ENCODE data around the gene PLA2G4F.

Gene PLA2G4F

DNA sequence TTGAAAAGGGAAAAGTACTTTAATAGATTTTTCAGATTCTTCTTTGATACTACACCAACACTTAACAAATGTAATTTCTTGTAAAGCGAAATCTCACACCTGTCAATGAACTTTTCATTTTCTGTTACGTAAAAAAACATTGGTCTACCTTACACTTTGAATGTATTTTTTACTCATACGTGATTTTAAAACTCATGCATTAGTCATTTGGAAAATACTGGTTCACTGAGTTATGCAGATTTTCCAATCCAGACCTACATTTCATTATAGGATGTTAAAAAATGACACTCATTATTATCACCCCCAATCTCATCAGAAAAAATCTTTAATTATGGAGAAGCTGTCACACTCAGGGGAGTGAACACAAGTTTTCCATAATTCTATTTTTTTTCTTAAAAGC lies 36.9 kb upstream of the PLA2G4F start:
- no peak overlapping the region for H3K4me3 ChIP-seq (replicated peaks; ENCODE audit: low read depth, low read length)
- TF ChIP-seq, protein P1, sequence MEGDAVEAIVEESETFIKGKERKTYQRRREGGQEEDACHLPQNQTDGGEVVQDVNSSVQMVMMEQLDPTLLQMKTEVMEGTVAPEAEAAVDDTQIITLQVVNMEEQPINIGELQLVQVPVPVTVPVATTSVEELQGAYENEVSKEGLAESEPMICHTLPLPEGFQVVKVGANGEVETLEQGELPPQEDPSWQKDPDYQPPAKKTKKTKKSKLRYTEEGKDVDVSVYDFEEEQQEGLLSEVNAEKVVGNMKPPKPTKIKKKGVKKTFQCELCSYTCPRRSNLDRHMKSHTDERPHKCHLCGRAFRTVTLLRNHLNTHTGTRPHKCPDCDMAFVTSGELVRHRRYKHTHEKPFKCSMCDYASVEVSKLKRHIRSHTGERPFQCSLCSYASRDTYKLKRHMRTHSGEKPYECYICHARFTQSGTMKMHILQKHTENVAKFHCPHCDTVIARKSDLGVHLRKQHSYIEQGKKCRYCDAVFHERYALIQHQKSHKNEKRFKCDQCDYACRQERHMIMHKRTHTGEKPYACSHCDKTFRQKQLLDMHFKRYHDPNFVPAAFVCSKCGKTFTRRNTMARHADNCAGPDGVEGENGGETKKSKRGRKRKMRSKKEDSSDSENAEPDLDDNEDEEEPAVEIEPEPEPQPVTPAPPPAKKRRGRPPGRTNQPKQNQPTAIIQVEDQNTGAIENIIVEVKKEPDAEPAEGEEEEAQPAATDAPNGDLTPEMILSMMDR (IDR thresholded peaks at IDR 0.05; ENCODE audit: low read depth, low read length, missing control alignments), result no peak
- DNase-seq (ENCODE audit: extremely low read depth, low read depth), result no peak

DNA sequence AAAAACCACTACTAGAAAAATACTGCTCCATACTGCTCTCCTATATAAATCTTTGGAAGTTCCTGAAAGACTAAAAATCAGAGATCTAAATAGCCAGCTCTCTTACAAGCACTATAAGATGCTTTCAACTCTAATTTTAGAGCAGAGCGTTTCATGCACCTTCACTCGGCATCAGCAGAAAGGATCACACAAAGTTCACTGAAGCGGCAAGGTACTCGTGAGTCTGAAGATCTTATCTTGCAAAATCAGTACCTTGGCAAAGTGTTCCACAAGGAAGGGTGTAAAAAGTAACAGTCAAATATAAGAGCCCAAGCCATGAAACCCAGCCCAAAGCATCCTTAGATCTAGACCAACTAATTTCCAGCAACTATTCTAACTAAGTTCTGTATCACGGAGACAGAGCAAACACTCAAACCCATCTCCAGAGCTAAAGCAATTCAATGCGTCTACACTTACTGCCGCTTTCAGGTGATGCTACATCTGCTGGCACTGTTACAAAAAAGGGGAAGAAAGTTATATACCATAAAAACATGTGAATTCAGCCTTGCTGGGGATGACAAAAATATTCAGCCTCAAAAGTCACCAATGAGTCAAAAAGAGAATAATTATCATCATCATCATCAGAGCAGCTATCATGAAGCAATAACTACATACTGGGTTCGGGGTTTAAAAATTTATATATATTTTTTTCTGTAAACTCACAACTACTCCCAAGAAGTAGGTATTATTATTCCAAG lies 35.3 kb upstream of the PLA2G4F start:
- no peak overlapping the region for H3K4me3 ChIP-seq (replicated peaks; ENCODE audit: low read depth, low read length)
- TF ChIP-seq, protein P1 (IDR thresholded peaks at IDR 0.05; ENCODE audit: low read depth, low read length, missing control alignments), result no peak
- no peak for DNase-seq (ENCODE audit: extremely low read depth, low read depth)

DNA sequence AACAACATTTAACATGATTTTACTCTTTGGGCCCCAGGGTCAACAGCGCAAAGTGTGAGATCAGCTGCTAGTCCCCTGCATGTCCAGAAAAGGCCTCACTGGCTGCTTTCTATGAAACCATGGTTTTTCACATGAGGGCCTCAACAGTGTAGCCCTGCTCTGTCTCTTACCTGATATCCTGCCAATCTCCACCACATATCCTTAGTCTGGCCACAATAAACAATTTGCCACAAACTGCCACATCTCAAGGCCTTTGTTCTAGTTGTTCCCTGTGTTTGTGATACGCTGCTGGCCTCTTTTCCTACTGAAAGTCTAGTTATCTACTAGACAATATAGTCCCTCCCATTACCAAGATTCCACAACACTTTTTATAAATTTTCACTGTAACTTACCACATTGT lies 33.9 kb upstream of the PLA2G4F start:
- TF ChIP-seq, protein P1 (IDR thresholded peaks at IDR 0.05; ENCODE audit: low read depth, low read length, missing control alignments), result no peak
- H3K4me3 ChIP-seq (replicated peaks; ENCODE audit: low read depth, low read length), result no peak overlapping the region
- no peak for DNase-seq (ENCODE audit: extremely low read depth, low read depth)

DNA sequence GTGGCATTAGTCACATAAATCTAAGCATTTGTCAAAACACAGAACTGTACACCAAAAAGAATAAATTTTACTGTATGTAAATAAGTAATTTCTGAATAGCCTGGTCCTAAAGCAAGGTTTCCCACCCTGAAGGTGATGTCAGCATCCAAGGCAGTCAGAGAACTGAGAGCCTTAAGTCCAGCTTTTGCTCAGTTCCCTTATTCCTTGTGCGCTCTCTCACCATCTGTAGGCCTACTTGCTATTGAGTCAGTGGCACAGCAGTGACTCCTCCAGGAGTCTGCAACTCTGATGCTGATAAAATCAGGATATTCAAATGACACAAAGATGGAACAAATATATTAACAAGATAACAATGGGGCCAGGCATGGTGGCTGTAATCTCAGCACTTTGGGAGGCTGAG lies 29.4 kb upstream of the PLA2G4F start:
- TF ChIP-seq, protein P1 (IDR thresholded peaks at IDR 0.05; ENCODE audit: low read depth, low read length, missing control alignments), result no peak
- H3K4me3 ChIP-seq (replicated peaks; ENCODE audit: low read depth, low read length), result no peak overlapping the region
- DNase-seq (ENCODE audit: extremely low read depth, low read depth), result no peak

DNA sequence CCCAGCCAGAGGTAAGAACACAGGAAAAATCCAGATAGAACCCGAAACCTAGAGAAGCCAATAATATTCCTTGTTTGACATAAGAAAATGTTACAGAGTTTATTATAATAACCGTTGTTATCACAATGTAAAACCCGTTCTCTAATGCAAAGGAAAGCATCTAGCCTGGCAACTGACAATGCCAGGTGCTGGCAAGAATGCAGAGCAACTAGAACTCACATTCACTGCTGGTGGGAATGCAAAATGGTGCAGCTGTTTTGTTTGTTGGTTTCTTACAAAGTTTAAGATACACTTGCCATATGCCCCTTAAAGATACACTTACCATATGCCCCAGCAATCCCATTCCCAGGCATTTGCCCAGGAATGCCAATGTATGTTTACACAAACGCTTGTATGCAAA lies 28.3 kb upstream of the PLA2G4F start:
- no peak overlapping the region for H3K4me3 ChIP-seq (replicated peaks; ENCODE audit: low read depth, low read length)
- TF ChIP-seq, protein P1 (IDR thresholded peaks at IDR 0.05; ENCODE audit: low read depth, low read length, missing control alignments), result no peak
- DNase-seq (ENCODE audit: extremely low read depth, low read depth), result no peak

DNA sequence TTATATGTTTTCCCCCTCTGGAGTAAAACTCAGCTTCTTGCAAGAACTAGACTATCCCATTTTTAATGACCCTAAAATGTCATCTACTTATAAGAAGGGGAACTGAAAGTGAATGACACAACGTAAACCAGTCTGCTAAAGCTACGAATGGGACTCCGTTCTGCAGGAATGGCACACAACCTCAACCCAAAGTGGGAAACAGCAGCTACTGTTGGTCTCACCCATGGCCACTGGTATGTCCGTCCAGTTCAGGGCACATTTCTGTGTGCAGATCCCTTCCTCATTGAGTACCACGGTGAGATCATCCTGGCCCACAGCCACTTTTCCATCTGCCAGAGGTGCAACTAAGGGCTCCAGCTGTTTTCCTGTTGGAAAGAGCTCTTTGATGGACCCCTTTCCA lies 27.9 kb upstream of the PLA2G4F start:
- no peak for DNase-seq (ENCODE audit: extremely low read depth, low read depth)
- H3K4me3 ChIP-seq (replicated peaks; ENCODE audit: low read depth, low read length), result no peak overlapping the region
- TF ChIP-seq, protein P1 (IDR thresholded peaks at IDR 0.05; ENCODE audit: low read depth, low read length, missing control alignments), result no peak

DNA sequence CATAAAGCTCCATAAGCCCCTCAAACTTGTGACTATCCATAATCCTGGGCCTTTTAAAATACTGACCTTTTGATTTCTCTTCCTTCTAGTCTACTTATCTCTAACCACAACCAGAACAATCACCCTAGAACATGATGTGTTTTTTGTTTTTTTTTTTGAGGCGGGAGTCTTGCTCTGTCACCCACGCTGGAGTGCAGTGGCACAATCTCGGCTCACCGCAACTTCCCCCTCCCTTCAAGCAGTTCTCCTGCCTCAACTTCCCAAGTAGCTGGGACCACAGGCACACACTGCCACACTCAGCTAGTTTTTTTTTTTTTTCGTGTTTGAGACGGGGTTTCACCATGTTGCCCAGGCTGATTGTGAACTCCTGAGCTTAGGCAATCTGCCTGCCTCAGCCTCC lies 26.5 kb upstream of the PLA2G4F start:
- no peak overlapping the region for H3K4me3 ChIP-seq (replicated peaks; ENCODE audit: low read depth, low read length)
- DNase-seq (ENCODE audit: extremely low read depth, low read depth), result no peak
- TF ChIP-seq, protein P1 (IDR thresholded peaks at IDR 0.05; ENCODE audit: low read depth, low read length, missing control alignments), result no peak
